Mesenchymal stem cell (in vitro differentiated cells and primary cell): Measurements from ENCODE around the gene WDFY2.
A peak's percentile ranks its signal among the peaks of the same experiment; 100 is the strongest.

Source experiments
- DNase-seq: peaks from one replicate; pipeline ENCODE4 v3.0.0-alpha.2; 2013
- H2AFZ ChIP-seq: one replicate; pipeline ENCODE4 v1.6.1; 2013; ENCODE audit warnings: low read depth, mild to moderate bottlenecking, control low read depth, inconsistent platforms, low read length, moderate library complexity
- H2AK5ac ChIP-seq: 2 replicates; pipeline ENCODE4 v1.6.1; 2013; ENCODE audit warnings: low read length, moderate library complexity, mild to moderate bottlenecking, inconsistent platforms; ENCODE audit not compliant: severe bottlenecking
- H2BK120ac ChIP-seq: one replicate; pipeline ENCODE4 v1.6.1; 2013; ENCODE audit warnings: low read depth, mild to moderate bottlenecking, inconsistent platforms, low read length, moderate library complexity
- H2BK12ac ChIP-seq, 2 experiments: one replicate each; pipeline ENCODE4 v1.6.1; 2013; ENCODE audit warnings: inconsistent platforms in 2 of 2, low read length in 2 of 2, mild to moderate bottlenecking in 2 of 2, moderate library complexity in 2 of 2, control low read depth in 1 of 2
- H2BK15ac ChIP-seq: one replicate; pipeline ENCODE4 v1.6.1; 2013; ENCODE audit warnings: mild to moderate bottlenecking, low read depth, inconsistent platforms; ENCODE audit not compliant: poor library complexity, severe bottlenecking
- H2BK5ac ChIP-seq: 2 replicates; pipeline ENCODE4 v1.6.1; 2013; ENCODE audit warnings: low read depth, mild to moderate bottlenecking, low read length, control low read depth, inconsistent platforms; ENCODE audit not compliant: poor library complexity, severe bottlenecking
- H3K14ac ChIP-seq, 2 experiments: one replicate each; pipeline ENCODE4 v1.6.1; 2013; ENCODE audit warnings: inconsistent platforms in 2 of 2, low read length in 2 of 2, control low read depth in 1 of 2, mild to moderate bottlenecking in 1 of 2, moderate library complexity in 1 of 2
- H3K18ac ChIP-seq, 2 experiments: one replicate each; pipeline ENCODE4 v1.6.1; 2013; ENCODE audit warnings: inconsistent platforms in 2 of 2, low read length in 2 of 2, control low read depth in 1 of 2, low read depth in 1 of 2, mild to moderate bottlenecking in 1 of 2
- H3K23ac ChIP-seq, 2 experiments: one replicate each; pipeline ENCODE4 v1.6.1; 2013; ENCODE audit warnings: inconsistent platforms in 2 of 2, low read length in 2 of 2, mild to moderate bottlenecking in 2 of 2, moderate library complexity in 2 of 2, control low read depth in 1 of 2
- H3K27ac ChIP-seq: 2 replicates; pipeline ENCODE4 v1.5.1; 2013; ENCODE audit warnings: mild to moderate bottlenecking, moderate library complexity, low read length, control low read depth, inconsistent platforms; ENCODE audit not compliant: poor library complexity, severe bottlenecking
- H3K27me3 ChIP-seq, 2 experiments: 2 replicates each; pipeline versions ENCODE4 v1.6.1 to v1.7.0; 2013; ENCODE audit warnings: low read length in 2 of 2, mild to moderate bottlenecking in 2 of 2, moderate library complexity in 2 of 2, control low read depth in 1 of 2, inconsistent platforms in 1 of 2; ENCODE audit not compliant: control insufficient read depth in 1 of 2, insufficient read depth in 1 of 2
- H3K36me3 ChIP-seq, 2 experiments: 2 replicates each; pipeline versions ENCODE4 v1.6.1 to v1.7.0; 2013; ENCODE audit warnings: low read length in 2 of 2, control low read depth in 1 of 2, inconsistent platforms in 1 of 2, low read depth in 1 of 2, mild to moderate bottlenecking in 1 of 2; ENCODE audit not compliant: insufficient read depth in 2 of 2, control insufficient read depth in 1 of 2
- H3K4ac ChIP-seq, 2 experiments: one replicate each; pipeline ENCODE4 v1.6.1; 2013; ENCODE audit warnings: inconsistent platforms in 2 of 2, low read length in 2 of 2, mild to moderate bottlenecking in 2 of 2, moderate library complexity in 2 of 2, control low read depth in 1 of 2, low read depth in 1 of 2
- H3K4me1 ChIP-seq: 2 replicates; pipeline ENCODE4 v1.6.1; 2013; ENCODE audit warnings: low read depth, low read length, control low read depth; ENCODE audit not compliant: control insufficient read depth, insufficient read depth
- H3K4me2 ChIP-seq: 2 replicates; pipeline ENCODE4 v1.6.1; 2013; ENCODE audit warnings: low read length, mild to moderate bottlenecking, inconsistent platforms; ENCODE audit not compliant: poor library complexity, severe bottlenecking
- H3K4me3 ChIP-seq, 2 experiments: 2 replicates each; pipeline versions ENCODE4 v1.5.1 to v1.7.0; 2013; ENCODE audit warnings: low read length in 2 of 2, mild to moderate bottlenecking in 2 of 2, control low read depth in 1 of 2, low read depth in 1 of 2; ENCODE audit not compliant: insufficient read depth in 1 of 2
- H3K79me1 ChIP-seq: replicated peaks from 2 replicates; pipeline ENCODE4 v1.6.1; 2013; ENCODE audit warnings: mild to moderate bottlenecking, control low read depth, low read length, inconsistent platforms; ENCODE audit not compliant: poor library complexity, severe bottlenecking
- H3K9ac ChIP-seq: 2 replicates; pipeline ENCODE4 v1.7.0; 2013; ENCODE audit warnings: mild to moderate bottlenecking, low read length, moderate library complexity
- H3K9me3 ChIP-seq: 2 replicates; pipeline ENCODE4 v1.7.0; 2013; ENCODE audit warnings: mild to moderate bottlenecking, low read length; ENCODE audit not compliant: control insufficient read depth
- H4K8ac ChIP-seq: one replicate; pipeline ENCODE4 v1.6.1; 2013; ENCODE audit warnings: inconsistent platforms, mild to moderate bottlenecking, low read length, moderate library complexity
- H4K91ac ChIP-seq: one replicate; pipeline ENCODE4 v1.6.1; 2013; ENCODE audit warnings: mild to moderate bottlenecking, low read length, inconsistent platforms
- WGBS: methylation state at CpG from one replicate; pipeline ENCODE4 v1.1.7; 2013; ENCODE audit warnings: mixed read lengths; 5-methylcytosine and 5-hydroxymethylcytosine counted together

Gene WDFY2

GRCh38 chr13:51678420-51678819, 94.2 kb downstream of the WDFY2 start:
- no peak overlapping the region for H2BK120ac ChIP-seq
- no peak overlapping the region for H3K27ac ChIP-seq
- peaks cover 28% of the 10 kb centered on the region for H3K79me1 ChIP-seq
- no peak overlapping the region for H3K23ac ChIP-seq
- no peak overlapping the region for H4K8ac ChIP-seq
- H2BK5ac ChIP-seq: no peak overlapping the region
- no peak overlapping the region for H3K4me2 ChIP-seq
- no peak overlapping the region for H3K9ac ChIP-seq
- H3K4me3 ChIP-seq: no peak overlapping the region
- H3K27me3 ChIP-seq: no peaks in the 10 kb centered on the region
- no peak overlapping the region for H3K4ac ChIP-seq
- no peak overlapping the region for H3K14ac ChIP-seq
- H3K36me3 ChIP-seq: peaks cover 5 to 14% of the 10 kb centered on the region in 2 experiments
- no peak overlapping the region for H3K18ac ChIP-seq
- no peak overlapping the region for H2AFZ ChIP-seq
- H2AK5ac ChIP-seq: no peak overlapping the region
- DNase-seq: no peak
- no peak overlapping the region for H2BK12ac ChIP-seq
- no peak overlapping the region for H4K91ac ChIP-seq
- no peak overlapping the region for H2BK15ac ChIP-seq
- no peaks in the 10 kb centered on the region for H3K9me3 ChIP-seq
- peaks cover 1% of the 10 kb centered on the region for H3K4me1 ChIP-seq

- no peak overlapping the region for H2AK5ac ChIP-seq
- H3K4me3 ChIP-seq: no peak overlapping the region
- H3K14ac ChIP-seq: no peak overlapping the region
These were observed 95.4 kb downstream of the WDFY2 start for GRCh38 chr13:51679616-51680015.

DNA sequence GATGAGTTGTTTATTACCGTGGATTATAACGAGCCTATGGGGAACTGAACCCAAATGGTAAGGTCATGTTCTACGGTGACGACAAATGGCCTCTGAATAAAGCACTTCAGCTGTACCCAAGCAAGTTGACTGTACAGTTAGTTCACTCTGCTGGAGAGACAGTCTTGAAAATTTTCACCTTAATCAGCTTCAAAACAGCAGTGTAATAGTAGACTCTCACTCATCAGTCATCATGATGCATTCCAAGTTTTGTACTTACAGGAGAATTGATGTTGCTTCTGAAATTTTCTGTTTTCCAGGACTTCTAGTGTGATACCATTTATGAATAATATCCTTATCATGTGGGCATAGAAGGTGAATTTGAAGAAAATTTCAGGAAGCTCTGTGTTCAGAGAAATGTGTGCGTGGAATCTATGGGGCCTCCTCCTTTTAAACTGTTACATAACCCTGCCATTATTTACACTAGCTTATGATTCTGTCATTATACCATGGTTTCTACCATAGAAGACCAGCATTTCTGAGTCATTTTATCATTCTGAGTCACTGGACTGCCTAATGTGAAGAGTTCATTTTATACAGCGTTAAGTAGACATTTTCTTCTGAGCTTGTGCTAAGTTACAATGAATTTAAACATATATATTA, 96.9 kb downstream of the WDFY2 start:
- H3K14ac ChIP-seq: no peak overlapping the region
- no peak overlapping the region for H3K4me2 ChIP-seq
- H2AFZ ChIP-seq: no peak overlapping the region
- WGBS: 86% methylated on average over 4 of the region's 6 CpGs
- no peaks in the 10 kb centered on the region for H3K9me3 ChIP-seq
- no peak overlapping the region for H2BK5ac ChIP-seq
- H3K4me1 ChIP-seq: peaks cover 3% of the 10 kb centered on the region
- peaks cover 31% of the 10 kb centered on the region for H3K79me1 ChIP-seq
- no peak overlapping the region for H2BK15ac ChIP-seq
- no peak overlapping the region for H2AK5ac ChIP-seq
- H3K4ac ChIP-seq: no peak overlapping the region
- no peak overlapping the region for H4K8ac ChIP-seq
- H4K91ac ChIP-seq: no peak overlapping the region
- no peak overlapping the region for H3K27ac ChIP-seq
- no peak overlapping the region for H3K23ac ChIP-seq
- H3K4me3 ChIP-seq: no peak overlapping the region
- no peak overlapping the region for H2BK12ac ChIP-seq
- no peaks in the 10 kb centered on the region for H3K27me3 ChIP-seq
- no peak overlapping the region for H3K18ac ChIP-seq
- H3K36me3 ChIP-seq: peaks cover 5 to 10% of the 10 kb centered on the region in 2 experiments
- no peak overlapping the region for H3K9ac ChIP-seq
- H2BK120ac ChIP-seq: no peak overlapping the region
- DNase-seq: peak; percentile 72

More at GRCh38 chr13:51679616-51680015, 95.4 kb downstream of the WDFY2 start:
- no peak overlapping the region for H2BK120ac ChIP-seq
- H3K18ac ChIP-seq: no peak overlapping the region
- no peak overlapping the region for H2BK15ac ChIP-seq
- H4K8ac ChIP-seq: no peak overlapping the region
- peaks cover 3% of the 10 kb centered on the region for H3K4me1 ChIP-seq
- H3K4me2 ChIP-seq: no peak overlapping the region
- no peak overlapping the region for H3K27ac ChIP-seq
- no peak overlapping the region for H3K23ac ChIP-seq
- peak; percentile 31 for DNase-seq
- no peaks in the 10 kb centered on the region for H3K9me3 ChIP-seq
- WGBS: 94% methylated on average over 3 of the region's 3 CpGs
- H3K79me1 ChIP-seq: peaks cover 31% of the 10 kb centered on the region
- H3K4ac ChIP-seq: peak overlapping the region in 1 of 2 experiments; percentile 43
- peak overlapping the region in 1 of 2 experiments; percentile 51 for H2BK12ac ChIP-seq
- peak overlapping the region; percentile 46 for H4K91ac ChIP-seq
- H2BK5ac ChIP-seq: no peak overlapping the region
- no peaks in the 10 kb centered on the region for H3K27me3 ChIP-seq
- no peak overlapping the region for H2AFZ ChIP-seq
- H3K9ac ChIP-seq: no peak overlapping the region
- peaks cover 5 to 14% of the 10 kb centered on the region in 2 experiments for H3K36me3 ChIP-seq

- no peak overlapping the region for H3K9ac ChIP-seq
- H3K79me1 ChIP-seq: peaks cover 30% of the 10 kb centered on the region
- no peak overlapping the region for H3K4me2 ChIP-seq
- DNase-seq: no peak
- H3K9me3 ChIP-seq: no peaks in the 10 kb centered on the region
- H3K23ac ChIP-seq: no peak overlapping the region
- no peak overlapping the region for H2AK5ac ChIP-seq
- H3K27ac ChIP-seq: no peak overlapping the region
- H2BK120ac ChIP-seq: no peak overlapping the region
- no peak overlapping the region for H3K14ac ChIP-seq
- no peak overlapping the region for H2BK15ac ChIP-seq
- no peak overlapping the region for H2BK5ac ChIP-seq
- H3K36me3 ChIP-seq: peaks cover 5 to 8% of the 10 kb centered on the region in 2 experiments
- no peak overlapping the region for H4K91ac ChIP-seq
- H3K18ac ChIP-seq: no peak overlapping the region
- no peaks in the 10 kb centered on the region for H3K27me3 ChIP-seq
- H2AFZ ChIP-seq: no peak overlapping the region
- H3K4me1 ChIP-seq: peaks cover 3% of the 10 kb centered on the region
- H2BK12ac ChIP-seq: no peak overlapping the region
- H4K8ac ChIP-seq: no peak overlapping the region
- H3K4me3 ChIP-seq: no peak overlapping the region
- no peak overlapping the region for H3K4ac ChIP-seq
- WGBS: 94% methylated on average over 1 of the region's 1 CpG
These were observed 98.4 kb downstream of the WDFY2 start for GRCh38 chr13:51682686-51683085.
